ENCODE measurements around the gene OXSR1.
A peak's percentile ranks its signal among the peaks of the same experiment; 100 is the strongest.

The OXSR1 gene

DNA sequence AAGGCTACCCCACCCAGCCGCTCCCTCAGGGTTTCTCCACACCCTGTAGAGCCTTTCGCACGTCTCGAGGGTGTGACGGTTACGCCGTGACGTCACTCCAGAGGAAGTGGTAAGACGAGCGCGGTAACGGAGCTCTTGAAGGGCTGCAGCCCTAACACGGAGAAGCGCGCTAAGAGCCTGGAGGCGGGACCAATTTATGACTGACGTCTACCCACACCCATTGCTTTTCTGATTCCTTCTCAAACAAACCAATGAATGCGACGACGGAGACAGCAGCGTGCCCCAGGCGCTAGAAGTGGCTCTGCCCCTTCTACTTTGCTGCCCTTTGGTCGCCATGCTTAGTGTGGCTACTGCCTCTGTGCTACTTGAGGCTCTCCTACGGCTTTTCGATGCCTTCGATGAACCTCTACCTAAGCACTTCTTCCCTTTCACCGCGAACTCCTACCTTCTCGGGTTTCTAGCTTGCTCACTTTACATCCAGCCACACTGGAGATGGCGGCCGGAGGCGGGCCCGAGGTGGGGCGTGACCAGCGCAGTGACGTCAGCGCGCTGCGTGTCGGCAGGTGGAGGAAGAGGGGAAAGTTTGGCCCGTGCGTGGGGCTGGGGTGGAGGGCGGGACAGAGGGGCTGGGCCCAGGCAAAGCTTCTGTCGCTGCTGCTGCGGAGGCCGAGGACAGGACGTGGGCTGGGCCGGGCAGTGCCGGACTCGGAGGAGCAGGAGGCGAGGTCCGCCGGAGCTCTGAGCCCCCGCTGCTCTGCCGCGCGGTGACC is at the start of gene OXSR1:
Gene OXSR1 (plus strand): TSS at position 586 of the 770 bp plus-strand sequence. CDS start 340 bp downstream, outside the sequence.
- peak within 1 kb of the TSS; percentile 94 for H3K27ac ChIP-seq (ENCODE audit: low read depth, low read length)
- no peaks in the 10 kb centered on the region; the same call in 1 of the 2 replicates for H3K4me1 ChIP-seq (ENCODE audit: control insufficient read depth, insufficient read depth, low read length)
- peak within 1 kb of the TSS; percentile 69 for H3K4me3 ChIP-seq (ENCODE audit: low read depth, low read length)
- H3K9ac ChIP-seq (ENCODE audit: low read depth, low read length): peak within 1 kb of the TSS; percentile 82
- H3K9me3 ChIP-seq (ENCODE audit: control insufficient read depth, insufficient read depth, low read length): no peaks in the 10 kb centered on the region; the same call in 1 of the 2 replicates
- no peaks in the 10 kb centered on the region for H3K27me3 ChIP-seq (ENCODE audit: control insufficient read depth, insufficient read depth, low read length)
- no peaks in the 10 kb centered on the region for H3K36me3 ChIP-seq (ENCODE audit: control insufficient read depth, insufficient read depth, low read length)

DNA sequence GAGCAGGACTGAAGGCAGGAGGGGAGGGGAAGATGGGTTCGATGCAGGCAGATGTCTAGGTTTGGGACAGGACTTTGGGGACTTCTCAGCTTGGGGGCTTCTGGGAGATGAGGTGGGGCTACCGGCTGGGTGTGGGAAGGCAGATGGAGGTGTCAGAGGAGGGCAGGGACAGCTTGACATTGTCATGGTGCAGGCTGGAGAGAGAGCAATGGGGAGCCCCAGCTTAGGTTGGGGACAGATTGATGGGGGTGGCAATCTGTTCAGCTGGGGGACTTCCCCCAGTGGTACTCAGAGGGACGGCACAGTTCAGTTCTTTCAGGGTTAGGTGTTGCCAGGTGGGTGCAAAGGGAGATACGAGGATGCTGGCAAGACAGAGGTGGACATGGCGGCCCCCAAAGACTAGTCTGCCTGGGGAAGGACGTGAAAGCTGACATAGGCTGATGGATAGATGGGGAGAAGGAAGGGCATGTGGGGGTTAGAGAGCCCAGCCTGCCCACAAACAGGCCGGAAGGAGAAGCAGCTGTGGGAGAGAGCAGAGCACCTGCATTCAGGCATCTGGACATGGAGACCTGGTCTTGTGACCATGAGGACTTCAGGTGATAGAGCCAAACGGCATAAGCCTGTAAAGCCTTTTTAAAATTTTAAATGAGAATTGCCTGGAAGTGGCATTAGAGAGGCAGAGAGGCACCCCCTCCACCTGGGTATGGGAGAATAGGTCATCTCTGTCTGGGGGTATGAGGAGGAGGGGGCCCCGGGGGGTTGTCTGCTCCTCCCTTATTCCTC is 49.5 kb upstream of the OXSR1 start:
- Histone ChIP-seq H3K4me1 (ENCODE audit: control insufficient read depth, insufficient read depth, low read length) (no peaks in the 10 kb centered on the region), H3K9me3 (ENCODE audit: control insufficient read depth, insufficient read depth, low read length) (no peaks in the 10 kb centered on the region), H3K27ac (ENCODE audit: low read depth, low read length) (no peak overlapping the region), H3K27me3 (ENCODE audit: control insufficient read depth, insufficient read depth, low read length) (no peaks in the 10 kb centered on the region; the same call in 1 of the 2 replicates), H3K36me3 (ENCODE audit: control insufficient read depth, insufficient read depth, low read length) (peaks cover 3% of the 10 kb centered on the region), H3K4me3 (ENCODE audit: low read depth, low read length) (no peak overlapping the region), H3K9ac (ENCODE audit: low read depth, low read length) (no peak overlapping the region)

DNA sequence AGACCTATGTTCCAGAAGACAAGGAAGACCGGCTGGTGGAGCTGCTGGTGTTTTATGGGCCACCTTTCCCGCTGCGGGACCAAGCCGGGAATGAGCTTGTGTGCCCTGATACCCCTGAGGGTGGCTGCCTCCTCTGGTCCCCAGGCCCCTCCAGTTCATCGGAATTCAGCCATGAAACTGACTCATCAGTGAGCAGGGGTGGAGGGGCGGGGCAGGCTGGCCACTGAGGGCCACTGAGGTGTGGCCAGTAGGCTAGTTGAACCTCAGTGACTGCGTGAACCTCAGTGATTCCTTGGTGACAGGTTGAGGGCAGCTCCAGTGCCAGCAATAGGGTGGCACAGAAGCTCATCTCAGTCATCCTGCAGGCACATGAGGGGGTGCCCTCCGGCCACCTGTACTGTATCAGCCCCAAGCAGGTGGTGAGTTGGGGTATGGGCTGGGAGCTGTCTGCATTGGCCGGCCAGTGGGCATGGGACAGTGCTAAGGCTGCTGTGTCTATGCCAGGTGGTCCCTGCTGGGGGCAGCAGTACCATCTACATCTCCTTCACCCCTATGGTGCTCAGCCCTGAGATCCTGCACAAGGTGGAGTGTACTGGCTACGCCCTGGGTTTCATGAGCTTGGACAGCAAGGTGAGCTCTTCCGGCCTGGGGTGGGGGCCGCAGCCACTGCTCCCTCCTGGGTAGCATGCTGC is 48.7 kb upstream of the OXSR1 start:
- Histone ChIP-seq H3K27ac (ENCODE audit: low read depth, low read length) (no peak overlapping the region), H3K9me3 (ENCODE audit: control insufficient read depth, insufficient read depth, low read length) (no peaks in the 10 kb centered on the region), H3K9ac (ENCODE audit: low read depth, low read length) (no peak overlapping the region), H3K4me3 (ENCODE audit: low read depth, low read length) (no peak overlapping the region), H3K27me3 (ENCODE audit: control insufficient read depth, insufficient read depth, low read length) (no peaks in the 10 kb centered on the region; the same call in 1 of the 2 replicates), H3K4me1 (ENCODE audit: control insufficient read depth, insufficient read depth, low read length) (no peaks in the 10 kb centered on the region), H3K36me3 (ENCODE audit: control insufficient read depth, insufficient read depth, low read length) (peaks cover 6% of the 10 kb centered on the region)

DNA sequence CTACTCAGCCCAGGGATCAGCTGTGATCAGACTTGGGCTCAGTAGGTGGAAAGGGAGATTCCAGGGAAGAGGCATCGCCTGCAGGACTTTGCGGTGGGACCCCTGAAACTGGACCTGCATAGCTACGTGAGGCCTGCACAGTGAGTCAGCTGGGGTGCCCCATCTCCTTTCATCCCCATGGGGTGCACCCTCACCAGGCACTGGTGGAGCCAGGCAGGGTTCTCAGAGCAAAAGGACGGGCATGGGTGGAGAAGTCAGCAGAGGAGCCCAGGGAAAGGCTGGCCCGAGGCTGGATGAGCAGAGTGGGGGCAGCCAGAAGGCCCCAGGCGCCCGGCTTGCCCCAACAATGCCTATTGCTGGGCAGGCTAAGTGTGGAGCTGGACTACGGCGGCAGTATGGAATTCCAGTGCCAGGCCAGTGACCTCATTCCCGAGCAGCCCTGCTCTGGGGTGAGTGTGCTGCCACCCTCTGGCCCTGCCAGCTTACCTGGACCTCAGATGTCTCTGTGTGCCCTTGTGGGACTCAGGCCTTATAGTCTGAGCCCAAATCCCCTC is 48.1 kb upstream of the OXSR1 start:
- no peaks in the 10 kb centered on the region for H3K4me1 ChIP-seq (ENCODE audit: control insufficient read depth, insufficient read depth, low read length)
- H3K4me3 ChIP-seq (ENCODE audit: low read depth, low read length): no peak overlapping the region
- peaks cover 12% of the 10 kb centered on the region for H3K36me3 ChIP-seq (ENCODE audit: control insufficient read depth, insufficient read depth, low read length)
- no peaks in the 10 kb centered on the region; the same call in 1 of the 2 replicates for H3K27me3 ChIP-seq (ENCODE audit: control insufficient read depth, insufficient read depth, low read length)
- H3K9me3 ChIP-seq (ENCODE audit: control insufficient read depth, insufficient read depth, low read length): no peaks in the 10 kb centered on the region
- H3K27ac ChIP-seq (ENCODE audit: low read depth, low read length): no peak overlapping the region
- H3K9ac ChIP-seq (ENCODE audit: low read depth, low read length): no peak overlapping the region

DNA sequence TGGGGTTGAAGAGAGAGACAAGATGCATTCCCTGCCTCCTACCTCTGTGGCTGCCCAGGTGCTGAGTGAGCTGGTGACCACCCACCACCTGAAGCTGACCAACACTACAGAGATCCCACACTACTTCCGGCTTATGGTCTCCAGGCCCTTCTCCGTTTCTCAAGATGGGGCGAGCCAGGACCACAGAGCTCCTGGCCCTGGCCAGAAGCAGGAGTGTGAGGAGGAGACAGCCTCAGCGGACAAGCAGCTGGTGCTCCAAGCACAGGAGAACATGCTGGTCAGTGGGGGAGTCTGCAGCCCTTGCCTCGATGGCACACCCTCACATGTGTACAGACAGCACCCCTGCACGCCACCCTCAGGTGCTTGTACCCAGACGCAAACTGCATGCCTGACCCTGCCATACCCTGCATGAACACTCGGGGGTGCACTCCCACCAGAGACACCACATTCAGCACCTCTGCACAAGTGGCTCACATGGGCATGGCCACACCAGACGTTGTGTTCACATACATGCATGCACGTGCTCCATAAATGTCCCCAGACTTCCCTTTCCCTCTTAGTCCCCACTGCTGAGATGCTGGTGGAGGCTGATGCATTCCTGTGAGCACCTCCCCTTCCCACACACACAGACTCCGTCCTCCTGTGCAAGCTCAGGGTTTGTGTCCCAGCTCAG is 47.5 kb upstream of the OXSR1 start:
- no peak overlapping the region for H3K9ac ChIP-seq (ENCODE audit: low read depth, low read length)
- H3K36me3 ChIP-seq (ENCODE audit: control insufficient read depth, insufficient read depth, low read length): peaks cover 18% of the 10 kb centered on the region
- H3K4me3 ChIP-seq (ENCODE audit: low read depth, low read length): no peak overlapping the region

DNA sequence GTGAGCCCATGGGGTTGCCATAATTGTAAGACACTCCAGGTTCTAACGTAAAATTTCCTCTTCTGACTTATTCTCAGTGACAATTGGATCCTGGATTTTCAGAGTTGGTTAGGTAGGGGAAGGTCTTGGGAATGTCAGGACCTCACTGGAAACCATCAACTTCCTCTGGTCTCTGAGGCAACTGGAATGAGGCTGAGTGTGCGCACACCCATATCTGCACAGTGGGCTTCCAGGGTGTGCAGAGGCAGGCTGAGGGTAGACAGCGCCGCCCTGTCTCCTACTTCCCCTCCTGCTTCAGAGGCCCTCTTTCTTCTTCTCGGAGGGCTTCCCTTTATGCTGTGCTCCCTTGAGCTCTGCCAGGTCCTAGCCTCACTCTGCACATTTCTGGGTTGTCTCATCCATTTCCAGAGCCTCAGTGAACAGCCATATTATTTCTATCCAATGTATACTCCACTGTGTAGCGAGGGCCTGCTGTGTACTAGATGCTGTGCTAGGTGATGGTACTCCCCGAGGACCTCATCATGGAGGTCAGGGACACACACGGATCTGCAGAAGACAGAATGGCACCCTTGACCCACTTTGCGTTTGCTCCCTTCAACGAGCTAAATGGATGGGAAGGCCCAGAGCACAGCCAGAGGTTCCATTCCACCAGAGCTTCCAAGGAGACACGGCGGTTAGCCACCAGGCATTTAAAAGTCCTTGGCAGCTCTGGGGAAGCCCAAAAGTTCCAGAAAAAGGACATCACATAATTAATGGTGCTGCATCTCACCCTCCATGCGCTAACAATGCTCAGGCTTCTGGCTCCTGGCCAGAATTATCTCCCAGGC is 46.7 kb upstream of the OXSR1 start:
- H3K27me3 ChIP-seq (ENCODE audit: control insufficient read depth, insufficient read depth, low read length): no peaks in the 10 kb centered on the region; the same call in 1 of the 2 replicates
- no peak overlapping the region for H3K27ac ChIP-seq (ENCODE audit: low read depth, low read length)
- H3K4me1 ChIP-seq (ENCODE audit: control insufficient read depth, insufficient read depth, low read length): no peaks in the 10 kb centered on the region
- H3K9ac ChIP-seq (ENCODE audit: low read depth, low read length): no peak overlapping the region
- H3K36me3 ChIP-seq (ENCODE audit: control insufficient read depth, insufficient read depth, low read length): peaks cover 24% of the 10 kb centered on the region
- H3K4me3 ChIP-seq (ENCODE audit: low read depth, low read length): no peak overlapping the region
- H3K9me3 ChIP-seq (ENCODE audit: control insufficient read depth, insufficient read depth, low read length): no peaks in the 10 kb centered on the region

More for the DNA sequence above, 47.5 kb upstream of the OXSR1 start:
- no peak overlapping the region for H3K27ac ChIP-seq (ENCODE audit: low read depth, low read length)
- H3K9me3 ChIP-seq (ENCODE audit: control insufficient read depth, insufficient read depth, low read length): no peaks in the 10 kb centered on the region
- no peaks in the 10 kb centered on the region; the same call in 1 of the 2 replicates for H3K27me3 ChIP-seq (ENCODE audit: control insufficient read depth, insufficient read depth, low read length)
- no peaks in the 10 kb centered on the region for H3K4me1 ChIP-seq (ENCODE audit: control insufficient read depth, insufficient read depth, low read length)

DNA sequence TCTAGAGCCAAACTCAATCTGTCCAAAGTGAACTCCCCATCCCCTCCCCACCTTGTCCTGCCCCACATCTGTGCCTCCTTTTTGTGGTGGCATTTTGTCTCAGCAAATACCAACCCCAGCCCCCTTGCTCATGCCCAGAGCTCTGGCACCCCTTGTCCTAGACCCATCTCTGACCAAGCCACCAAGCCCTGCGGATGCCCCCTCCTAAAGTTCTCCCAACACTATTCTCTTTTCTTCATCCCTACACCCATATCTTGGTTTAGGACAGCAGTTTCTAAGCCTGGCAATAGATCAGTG is 46.1 kb upstream of the OXSR1 start:
- no peak overlapping the region for H3K27ac ChIP-seq (ENCODE audit: low read depth, low read length)
- no peaks in the 10 kb centered on the region for H3K4me1 ChIP-seq (ENCODE audit: control insufficient read depth, insufficient read depth, low read length)
- peaks cover 29% of the 10 kb centered on the region for H3K36me3 ChIP-seq (ENCODE audit: control insufficient read depth, insufficient read depth, low read length)
- H3K27me3 ChIP-seq (ENCODE audit: control insufficient read depth, insufficient read depth, low read length): no peaks in the 10 kb centered on the region; the same call in 1 of the 2 replicates
- H3K9me3 ChIP-seq (ENCODE audit: control insufficient read depth, insufficient read depth, low read length): no peaks in the 10 kb centered on the region
- no peak overlapping the region for H3K4me3 ChIP-seq (ENCODE audit: low read depth, low read length)
- H3K9ac ChIP-seq (ENCODE audit: low read depth, low read length): no peak overlapping the region

DNA sequence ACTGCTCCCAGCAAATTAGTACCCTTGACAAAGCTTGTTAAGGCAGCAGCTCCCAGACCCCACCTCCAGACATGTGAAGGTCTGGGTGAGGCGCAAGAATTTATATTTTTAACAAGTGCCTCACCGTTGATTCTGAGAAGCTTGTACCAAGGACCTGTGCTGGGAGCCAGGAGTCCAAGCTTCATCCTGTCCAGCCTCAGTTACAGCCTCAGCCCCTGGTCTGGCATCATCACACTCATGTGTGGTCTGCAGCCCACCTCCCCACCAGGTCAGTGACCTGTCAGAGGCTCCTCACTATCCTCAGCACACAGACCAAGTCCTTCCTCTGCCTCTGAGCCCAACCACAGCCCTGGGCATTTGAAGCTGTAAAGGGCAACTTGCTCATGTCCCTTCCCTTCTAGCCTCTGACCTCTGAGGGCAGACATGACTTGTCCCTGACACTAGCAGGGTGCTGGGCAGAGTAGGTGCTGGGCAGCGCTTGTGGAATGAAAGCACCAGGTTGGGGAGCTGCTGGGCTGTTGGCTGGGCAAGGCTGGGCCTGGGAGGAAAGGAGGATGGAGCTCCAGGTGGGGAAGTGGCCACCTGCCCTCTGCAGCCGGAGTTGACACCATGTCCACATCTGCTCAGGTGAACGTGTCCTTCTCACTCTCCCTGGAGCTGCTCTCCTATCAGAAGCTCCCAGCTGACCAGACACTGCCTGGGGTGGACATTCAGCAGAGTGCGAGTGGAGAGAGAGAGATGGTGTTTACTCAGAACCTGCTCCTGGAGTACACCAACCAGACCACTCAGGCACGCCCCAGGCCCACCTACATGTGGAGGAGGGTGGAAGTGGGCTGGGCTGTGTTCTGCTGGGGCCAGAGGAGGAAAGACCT is 45.3 kb upstream of the OXSR1 start:
- no peaks in the 10 kb centered on the region for H3K4me1 ChIP-seq (ENCODE audit: control insufficient read depth, insufficient read depth, low read length)
- no peak overlapping the region for H3K4me3 ChIP-seq (ENCODE audit: low read depth, low read length)
- H3K9me3 ChIP-seq (ENCODE audit: control insufficient read depth, insufficient read depth, low read length): no peaks in the 10 kb centered on the region
- H3K27ac ChIP-seq (ENCODE audit: low read depth, low read length): no peak overlapping the region
- no peaks in the 10 kb centered on the region; the same call in 1 of the 2 replicates for H3K27me3 ChIP-seq (ENCODE audit: control insufficient read depth, insufficient read depth, low read length)
- no peak overlapping the region for H3K9ac ChIP-seq (ENCODE audit: low read depth, low read length)
- peaks cover 36% of the 10 kb centered on the region for H3K36me3 ChIP-seq (ENCODE audit: control insufficient read depth, insufficient read depth, low read length)

DNA sequence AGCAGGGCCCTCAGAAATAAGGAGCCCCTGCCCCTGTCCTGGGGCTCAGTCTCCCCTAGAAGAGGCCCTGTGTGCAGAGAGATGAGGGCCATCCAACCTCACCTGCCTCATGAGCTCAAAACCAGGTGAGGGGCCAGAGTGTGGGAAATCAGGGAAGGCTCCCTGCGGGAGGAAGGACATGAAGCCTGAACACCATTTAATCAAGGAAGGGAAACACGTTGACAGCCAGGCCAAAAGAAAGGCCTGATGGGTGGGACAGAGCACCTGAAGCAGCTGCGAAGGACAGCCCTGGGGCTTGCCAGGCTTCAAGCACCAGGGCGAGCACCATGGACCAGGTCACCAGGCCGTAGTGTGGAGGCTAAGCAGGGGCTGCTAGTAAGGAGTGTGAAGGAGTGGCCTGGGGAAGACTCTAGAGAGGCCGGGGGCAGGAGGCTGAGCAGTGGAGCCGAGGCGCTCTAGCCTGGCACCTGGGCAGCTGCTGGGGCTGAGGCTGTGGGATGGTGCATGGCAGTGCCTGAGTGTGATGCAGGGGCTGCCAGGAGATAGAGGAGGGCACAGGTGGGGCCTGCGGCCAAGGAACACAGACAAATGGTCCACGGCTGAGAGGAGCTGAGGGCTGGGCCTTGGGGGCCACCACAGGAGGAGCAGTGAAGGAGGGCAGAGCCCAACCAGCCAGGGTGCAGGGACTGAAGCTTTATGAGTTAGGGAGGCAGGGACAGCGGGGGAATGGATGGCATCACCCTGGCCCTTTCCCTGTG is 44.5 kb upstream of the OXSR1 start:
- Histone ChIP-seq H3K27ac (ENCODE audit: low read depth, low read length) (no peak overlapping the region), H3K9me3 (ENCODE audit: control insufficient read depth, insufficient read depth, low read length) (no peaks in the 10 kb centered on the region), H3K9ac (ENCODE audit: low read depth, low read length) (no peak overlapping the region), H3K4me3 (ENCODE audit: low read depth, low read length) (no peak overlapping the region), H3K27me3 (ENCODE audit: control insufficient read depth, insufficient read depth, low read length) (no peaks in the 10 kb centered on the region; the same call in 1 of the 2 replicates), H3K36me3 (ENCODE audit: control insufficient read depth, insufficient read depth, low read length) (peaks cover 44% of the 10 kb centered on the region), H3K4me1 (ENCODE audit: control insufficient read depth, insufficient read depth, low read length) (no peaks in the 10 kb centered on the region)
